ENCODE data around the gene HSD3B7.
"Not testable (repeated sequence)": the region's sequence is repeated elsewhere in the genome, so short reads cannot be mapped to it uniquely, and the experiment has no call there.

The HSD3B7 gene

GRCh38 chr16:31008551-31008950 is 23.5 kb downstream of the HSD3B7 start:
- TF ChIP-seq CTCF (IDR thresholded peaks at IDR 0.05; ENCODE audit: extremely low read depth, missing control alignments) = no peak

GRCh38 chr16:31009120-31009519 is 24.1 kb downstream of the HSD3B7 start:
- no peak for TF ChIP-seq CTCF (IDR thresholded peaks at IDR 0.05; ENCODE audit: extremely low read depth, missing control alignments)
- no peak for DNase-seq (ENCODE audit: low spot score)

More at GRCh38 chr16:31008551-31008950, 23.5 kb downstream of the HSD3B7 start:
- DNase-seq (ENCODE audit: low spot score) = no peak

GRCh38 chr16:31009894-31010584 is 25.0 kb downstream of the HSD3B7 start:
- no peak for TF ChIP-seq CTCF (IDR thresholded peaks at IDR 0.05; ENCODE audit: extremely low read depth, missing control alignments)
- DNase-seq (ENCODE audit: low spot score) = no peak

- no peak for DNase-seq (ENCODE audit: low spot score)
- no peak for TF ChIP-seq CTCF (IDR thresholded peaks at IDR 0.05; ENCODE audit: extremely low read depth, missing control alignments)
Observed at GRCh38 chr16:31010585-31011325, 25.7 kb downstream of the HSD3B7 start, which contains the start of gene STX1B. STX1B (minus strand) TSS chr16:31010638; CDS start chr16:31010396, 242 bp downstream.

- DNase-seq (ENCODE audit: low spot score) = not testable (repeated sequence)
Observed at GRCh38 chr16:31011815-31012214, 26.8 kb downstream of the HSD3B7 start.

GRCh38 chr16:31013292-31013691 is 28.3 kb downstream of the HSD3B7 start:
- not testable (repeated sequence) for DNase-seq (ENCODE audit: low spot score)

- no peak for TF ChIP-seq CTCF (IDR thresholded peaks at IDR 0.05; ENCODE audit: extremely low read depth, missing control alignments)
Observed at GRCh38 chr16:31016018-31016417, 31.0 kb downstream of the HSD3B7 start.

GRCh38 chr16:31017756-31018155 is 32.7 kb downstream of the HSD3B7 start:
- not testable (repeated sequence) for DNase-seq (ENCODE audit: low spot score)

More at GRCh38 chr16:31016018-31016417, 31.0 kb downstream of the HSD3B7 start:
- DNase-seq (ENCODE audit: low spot score) = no peak

GRCh38 chr16:31020536-31020935 is 35.5 kb downstream of the HSD3B7 start:
- no peak for DNase-seq (ENCODE audit: low spot score)
- TF ChIP-seq CTCF (IDR thresholded peaks at IDR 0.05; ENCODE audit: extremely low read depth, missing control alignments) = no peak

All from GM20000 (cell line).